ENCODE results near the gene FITM1. TPM values are rescaled to one million over a fixed set of nuclear protein-coding genes. Genes with fewer than 3 reads are reported as not detected.
A peak's percentile ranks its signal among the peaks of the same experiment; 100 is the strongest.
"Not testable (repeated sequence)": the region's sequence is repeated elsewhere in the genome, so short reads cannot be mapped to it uniquely, and the experiment has no call there.

FITM1 gene
- total RNA-seq, 1 donor from 2014 or later = 0.27 TPM

GRCh38 chr14:24098927-24099813 is 31.3 kb upstream of the FITM1 start:
- no peaks in the 10 kb centered on the region for H3K9me3 Mint-ChIP-seq (ENCODE audit: low read depth)
- H3K27me3 Mint-ChIP-seq (ENCODE audit: low read depth) = no peaks in the 10 kb centered on the region
- peaks cover 22% of the 10 kb centered on the region for H3K4me1 Mint-ChIP-seq (ENCODE audit: low read depth)
- TF ChIP-seq CTCF (IDR thresholded peaks at IDR 0.05) = no peak
- H3K36me3 Mint-ChIP-seq (ENCODE audit: low read depth) = peaks cover 30% of the 10 kb centered on the region
- peak overlapping the region; percentile 23 for H3K27ac Mint-ChIP-seq (ENCODE audit: unreplicated experiment)
- no peak for DNase-seq (ENCODE audit: low spot score)
- H3K4me3 Mint-ChIP-seq (ENCODE audit: unreplicated experiment) = peak overlapping the region; percentile 31

- Mint-ChIP-seq H3K4me1 (ENCODE audit: low read depth) (peaks cover 16% of the 10 kb centered on the region), H3K4me3 (ENCODE audit: unreplicated experiment) (no peak overlapping the region), H3K36me3 (ENCODE audit: low read depth) (peaks cover 34% of the 10 kb centered on the region), H3K9me3 (ENCODE audit: low read depth) (no peaks in the 10 kb centered on the region), H3K27me3 (ENCODE audit: low read depth) (no peaks in the 10 kb centered on the region), H3K27ac (ENCODE audit: unreplicated experiment) (no peak overlapping the region)
- no peak for DNase-seq (ENCODE audit: low spot score)
- TF ChIP-seq CTCF (IDR thresholded peaks at IDR 0.05) = no peak
These were observed 30.1 kb upstream of the FITM1 start for GRCh38 chr14:24100197-24100981.

- TF ChIP-seq CTCF (IDR thresholded peaks at IDR 0.05) = no peak
- Mint-ChIP-seq H3K27me3 (ENCODE audit: low read depth) (no peaks in the 10 kb centered on the region), H3K9me3 (ENCODE audit: low read depth) (no peaks in the 10 kb centered on the region), H3K4me1 (ENCODE audit: low read depth) (peaks cover 13% of the 10 kb centered on the region), H3K4me3 (ENCODE audit: unreplicated experiment) (no peak overlapping the region), H3K36me3 (ENCODE audit: low read depth) (peaks cover 30% of the 10 kb centered on the region), H3K27ac (ENCODE audit: unreplicated experiment) (no peak overlapping the region)
- DNase-seq (ENCODE audit: low spot score) = no peak
These were observed 29.4 kb upstream of the FITM1 start for GRCh38 chr14:24100982-24101494.

GRCh38 chr14:24102357-24103048 is 28.0 kb upstream of the FITM1 start:
- no peak overlapping the region for H3K27ac Mint-ChIP-seq (ENCODE audit: unreplicated experiment)
- H3K27me3 Mint-ChIP-seq (ENCODE audit: low read depth) = no peaks in the 10 kb centered on the region
- peaks cover 24% of the 10 kb centered on the region for H3K36me3 Mint-ChIP-seq (ENCODE audit: low read depth)
- no peak for TF ChIP-seq CTCF (IDR thresholded peaks at IDR 0.05)
- no peaks in the 10 kb centered on the region for H3K9me3 Mint-ChIP-seq (ENCODE audit: low read depth)
- peaks cover 9% of the 10 kb centered on the region for H3K4me1 Mint-ChIP-seq (ENCODE audit: low read depth)
- no peak overlapping the region for H3K4me3 Mint-ChIP-seq (ENCODE audit: unreplicated experiment)
- DNase-seq (ENCODE audit: low spot score) = no peak

- Mint-ChIP-seq H3K27ac (ENCODE audit: unreplicated experiment) (no peak overlapping the region), H3K4me1 (ENCODE audit: low read depth) (peaks cover 9% of the 10 kb centered on the region), H3K9me3 (ENCODE audit: low read depth) (no peaks in the 10 kb centered on the region), H3K4me3 (ENCODE audit: unreplicated experiment) (no peak overlapping the region), H3K36me3 (ENCODE audit: low read depth) (peaks cover 24% of the 10 kb centered on the region), H3K27me3 (ENCODE audit: low read depth) (no peaks in the 10 kb centered on the region)
- DNase-seq (ENCODE audit: low spot score) = no peak
- TF ChIP-seq CTCF (IDR thresholded peaks at IDR 0.05) = no peak
These were observed 27.0 kb upstream of the FITM1 start for GRCh38 chr14:24103451-24103850.

GRCh38 chr14:24105609-24106239 is 24.7 kb upstream of the FITM1 start:
- peaks cover 12% of the 10 kb centered on the region for H3K4me1 Mint-ChIP-seq (ENCODE audit: low read depth)
- peak overlapping the region; percentile 19 for H3K27ac Mint-ChIP-seq (ENCODE audit: unreplicated experiment)
- H3K36me3 Mint-ChIP-seq (ENCODE audit: low read depth) = peaks cover 16% of the 10 kb centered on the region
- not testable (repeated sequence) for H3K9me3 Mint-ChIP-seq (ENCODE audit: low read depth); H3K4me3 Mint-ChIP-seq (ENCODE audit: unreplicated experiment); H3K27me3 Mint-ChIP-seq (ENCODE audit: low read depth); DNase-seq (ENCODE audit: low spot score)

Data from chondrocyte (in vitro differentiated cells).